ENCODE measurements around the gene KIAA1755.

The KIAA1755 gene

DNA sequence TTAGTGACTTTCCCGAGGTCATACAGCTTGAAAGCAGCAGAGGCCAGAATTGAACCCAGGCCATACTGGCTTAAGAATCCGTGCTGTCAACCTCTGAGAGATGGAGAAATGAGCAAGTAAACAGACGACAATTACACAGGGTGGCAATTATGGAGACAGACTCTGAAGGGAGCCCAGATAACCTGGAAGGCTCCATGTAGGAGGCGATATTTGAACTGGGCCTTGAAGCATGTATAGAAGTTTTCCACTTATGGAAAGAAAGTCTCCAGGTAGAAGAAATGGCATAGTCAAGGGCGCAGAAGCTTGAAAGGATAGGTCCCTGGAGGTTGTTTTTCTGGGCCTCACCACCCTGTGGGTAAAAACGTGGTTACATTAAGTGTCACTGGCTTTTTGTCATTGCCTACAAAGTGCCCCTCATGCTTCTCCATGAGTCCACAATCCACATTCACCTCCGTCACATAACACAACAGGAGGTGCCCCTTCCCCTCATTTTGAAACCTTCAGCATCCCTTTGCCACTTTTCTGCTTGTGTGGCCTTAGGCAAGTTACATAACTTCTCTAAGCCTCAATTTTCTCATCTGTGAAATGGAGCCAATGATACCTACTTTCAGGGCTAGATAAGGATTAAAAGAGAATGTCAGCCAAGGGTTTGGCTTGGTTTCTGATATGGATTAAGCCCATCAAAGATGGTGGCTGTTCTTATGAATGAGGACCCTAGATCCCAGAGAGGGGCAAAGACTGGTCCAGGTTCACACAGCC lies 37.6 kb upstream of the KIAA1755 start:
- TF ChIP-seq, protein P1, sequence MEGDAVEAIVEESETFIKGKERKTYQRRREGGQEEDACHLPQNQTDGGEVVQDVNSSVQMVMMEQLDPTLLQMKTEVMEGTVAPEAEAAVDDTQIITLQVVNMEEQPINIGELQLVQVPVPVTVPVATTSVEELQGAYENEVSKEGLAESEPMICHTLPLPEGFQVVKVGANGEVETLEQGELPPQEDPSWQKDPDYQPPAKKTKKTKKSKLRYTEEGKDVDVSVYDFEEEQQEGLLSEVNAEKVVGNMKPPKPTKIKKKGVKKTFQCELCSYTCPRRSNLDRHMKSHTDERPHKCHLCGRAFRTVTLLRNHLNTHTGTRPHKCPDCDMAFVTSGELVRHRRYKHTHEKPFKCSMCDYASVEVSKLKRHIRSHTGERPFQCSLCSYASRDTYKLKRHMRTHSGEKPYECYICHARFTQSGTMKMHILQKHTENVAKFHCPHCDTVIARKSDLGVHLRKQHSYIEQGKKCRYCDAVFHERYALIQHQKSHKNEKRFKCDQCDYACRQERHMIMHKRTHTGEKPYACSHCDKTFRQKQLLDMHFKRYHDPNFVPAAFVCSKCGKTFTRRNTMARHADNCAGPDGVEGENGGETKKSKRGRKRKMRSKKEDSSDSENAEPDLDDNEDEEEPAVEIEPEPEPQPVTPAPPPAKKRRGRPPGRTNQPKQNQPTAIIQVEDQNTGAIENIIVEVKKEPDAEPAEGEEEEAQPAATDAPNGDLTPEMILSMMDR (IDR thresholded peaks at IDR 0.05; ENCODE audit: insufficient read depth, low read depth, low read length, missing control alignments), result no peak
- DNase-seq (ENCODE audit: low read depth), result no peak
- no peak overlapping the region for H3K4me3 ChIP-seq (ENCODE audit: low read length)

DNA sequence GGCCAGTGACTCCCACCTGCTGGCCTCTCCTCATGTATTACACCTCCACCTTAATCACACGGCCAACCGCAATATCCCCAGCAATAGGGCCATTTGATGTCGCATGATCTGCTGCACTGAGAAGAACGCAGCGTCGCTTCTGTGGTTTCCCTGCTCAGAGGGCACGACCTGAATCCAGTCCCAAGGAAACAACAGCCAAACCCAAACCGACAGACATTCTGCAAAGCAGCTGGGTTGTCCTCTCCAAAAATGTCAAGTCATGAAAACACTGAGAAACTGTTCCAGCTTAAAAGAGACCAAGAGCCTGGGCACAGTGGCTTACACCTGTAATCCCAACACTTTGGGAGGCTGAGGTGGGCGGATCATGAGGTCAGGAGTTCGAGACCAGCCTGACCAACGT lies 35.9 kb upstream of the KIAA1755 start:
- TF ChIP-seq, protein P1 (IDR thresholded peaks at IDR 0.05; ENCODE audit: insufficient read depth, low read depth, low read length, missing control alignments), result no peak
- no peak overlapping the region for H3K4me3 ChIP-seq (ENCODE audit: low read length)
- DNase-seq (ENCODE audit: low read depth), result no peak

DNA sequence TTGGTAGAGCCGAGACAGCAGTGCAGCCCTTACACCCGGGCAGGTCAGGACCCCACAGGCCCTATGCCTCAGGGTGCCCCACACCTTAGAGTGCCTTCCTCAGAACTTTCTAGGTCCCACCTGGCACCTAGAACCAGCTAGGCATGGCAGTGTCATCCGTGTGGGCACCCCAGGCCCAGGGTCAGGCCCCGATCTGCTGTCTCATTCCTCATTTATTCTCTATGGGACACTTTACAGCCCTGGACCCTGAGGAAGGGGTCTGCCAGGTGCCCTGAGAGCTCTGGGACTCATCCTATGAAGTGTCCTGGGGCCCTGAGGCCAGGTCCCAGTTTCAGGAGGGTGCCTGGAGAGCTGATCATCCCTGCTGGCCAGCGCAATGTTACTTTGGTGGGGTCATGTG lies 35.3 kb upstream of the KIAA1755 start:
- TF ChIP-seq, protein P1 (IDR thresholded peaks at IDR 0.05; ENCODE audit: insufficient read depth, low read depth, low read length, missing control alignments), result no peak
- H3K4me3 ChIP-seq (ENCODE audit: low read length), result no peak overlapping the region
- DNase-seq (ENCODE audit: low read depth), result no peak

DNA sequence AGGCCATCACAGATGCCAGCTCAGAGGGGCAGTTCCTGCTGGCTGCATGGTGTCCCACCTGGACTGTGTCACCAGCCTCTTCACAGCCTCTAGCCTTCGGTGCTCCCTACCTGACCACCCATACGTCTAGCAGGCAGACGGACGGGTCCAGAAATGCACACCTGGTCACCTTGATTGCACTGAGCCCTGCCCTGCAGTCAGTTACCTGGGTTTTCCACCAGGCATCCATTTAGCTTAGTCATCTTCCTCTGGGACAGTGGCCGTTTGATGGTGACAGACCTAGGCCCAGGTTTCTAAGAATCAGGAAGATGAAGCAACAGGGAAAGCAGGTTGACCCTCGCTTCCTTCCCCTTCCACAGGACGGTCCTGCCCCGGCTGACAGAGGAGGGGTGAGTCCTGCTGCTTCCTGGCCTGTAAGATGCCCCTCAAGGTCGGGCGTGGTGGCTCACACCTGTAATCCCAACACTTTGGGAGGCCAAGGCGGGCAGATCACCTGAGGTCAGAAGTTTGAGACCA lies 33.6 kb upstream of the KIAA1755 start:
- no peak overlapping the region for H3K4me3 ChIP-seq (ENCODE audit: low read length)

DNA sequence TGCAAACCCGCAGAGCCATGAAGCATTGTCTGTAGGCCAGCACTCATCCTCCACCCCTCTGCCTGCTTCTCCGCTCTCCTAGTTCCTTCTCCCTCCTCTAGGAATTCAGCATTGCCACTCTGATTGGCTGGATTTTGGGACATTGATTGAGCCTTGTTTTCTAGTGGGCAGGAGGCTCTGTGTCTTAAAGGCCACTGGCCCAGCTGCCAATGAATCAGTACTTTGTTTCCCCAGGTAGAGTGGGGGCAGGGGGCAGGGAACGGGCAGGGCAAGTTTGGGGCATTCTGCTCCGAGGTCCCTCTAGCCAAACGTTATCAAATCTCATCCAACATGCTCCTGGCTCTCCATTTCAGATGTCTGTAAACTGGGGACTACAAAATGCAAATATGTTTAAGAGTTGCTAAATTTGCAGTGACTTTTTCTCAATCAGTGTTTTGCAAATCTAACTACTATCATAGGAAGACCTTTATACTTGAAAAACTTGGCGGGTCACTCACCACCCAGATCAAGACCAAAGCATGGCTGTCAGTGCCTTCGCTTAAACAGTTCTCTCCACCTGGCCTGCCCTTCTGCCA lies 33.0 kb upstream of the KIAA1755 start:
- TF ChIP-seq, protein P1 (IDR thresholded peaks at IDR 0.05; ENCODE audit: insufficient read depth, low read depth, low read length, missing control alignments), result no peak
- H3K4me3 ChIP-seq (ENCODE audit: low read length), result no peak overlapping the region
- DNase-seq (ENCODE audit: low read depth), result no peak

More for the DNA sequence above, 33.6 kb upstream of the KIAA1755 start:
- TF ChIP-seq, protein P1 (IDR thresholded peaks at IDR 0.05; ENCODE audit: insufficient read depth, low read depth, low read length, missing control alignments), result no peak
- DNase-seq (ENCODE audit: low read depth), result no peak

DNA sequence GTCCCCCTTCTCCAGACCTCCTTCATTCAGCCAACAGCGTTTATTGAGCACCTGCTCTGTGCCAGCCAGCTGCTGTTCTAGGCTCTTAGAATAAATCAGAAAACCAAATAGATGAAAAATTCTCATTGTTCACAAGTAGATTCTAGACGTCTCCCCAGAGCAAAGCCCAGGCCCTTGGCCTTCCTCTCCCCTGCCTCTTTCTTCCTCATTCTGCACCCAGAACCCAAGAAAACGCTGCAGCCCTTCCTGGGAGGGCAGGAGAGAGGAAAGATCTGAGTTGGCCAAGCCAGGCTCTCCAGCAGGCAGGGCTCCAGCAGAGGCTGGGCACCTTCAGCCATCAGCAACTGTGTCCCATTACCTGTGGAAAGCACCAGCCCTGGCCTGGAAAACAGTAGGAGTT lies 31.4 kb upstream of the KIAA1755 start:
- no peak for DNase-seq (ENCODE audit: low read depth)
- TF ChIP-seq, protein P1 (IDR thresholded peaks at IDR 0.05; ENCODE audit: insufficient read depth, low read depth, low read length, missing control alignments), result no peak
- H3K4me3 ChIP-seq (ENCODE audit: low read length), result no peak overlapping the region

Data from epithelial cell of esophagus (primary cell).